C4-2B (cell line): ENCODE measurements around the gene JMJD7.
A peak's percentile ranks its signal among the peaks of the same experiment; 100 is the strongest.

Experiments
- CTCF ChIP-seq: fragments of 450-650 bp; conservative IDR thresholded peaks from 2 replicates; pipeline ENCODE4 v1.5.1; 2017; ENCODE audit warnings: mild to moderate bottlenecking
- ZFX ChIP-seq: fragments of 450-650 bp; IDR thresholded peaks from 2 replicates; pipeline ENCODE4 v1.6.1; 2017

GRCh38 chr15:41862515-41863116, 34.7 kb downstream of the JMJD7 start:
- no peak for TF ChIP-seq CTCF
- peak; percentile 52; the same call in 1 of the 2 replicates for TF ChIP-seq ZFX
